OCI-LY1 (cell line): Measurements from ENCODE around the gene KMO.

Experiments used
- EZH2 ChIP-seq: fragments of 200-600 bp; sonication (generic), shearing (Covaris generic); IDR thresholded peaks from 2 replicates; pipeline ENCODE4 v1.8.0; 2017; ENCODE audit warnings: borderline replicate concordance, mixed run types, mild to moderate bottlenecking, antibody characterized with exemption, low read length, moderate library complexity, mixed read lengths
- TF ChIP-seq, protein P1 (sequence below): fragments of 200-600 bp; sonication (generic), shearing (Covaris generic); IDR thresholded peaks from 2 replicates; pipeline ENCODE4 v1.5.1; 2017; ENCODE audit warnings: mild to moderate bottlenecking, antibody characterized with exemption, low read length, moderate library complexity, mixed read lengths

DNA sequence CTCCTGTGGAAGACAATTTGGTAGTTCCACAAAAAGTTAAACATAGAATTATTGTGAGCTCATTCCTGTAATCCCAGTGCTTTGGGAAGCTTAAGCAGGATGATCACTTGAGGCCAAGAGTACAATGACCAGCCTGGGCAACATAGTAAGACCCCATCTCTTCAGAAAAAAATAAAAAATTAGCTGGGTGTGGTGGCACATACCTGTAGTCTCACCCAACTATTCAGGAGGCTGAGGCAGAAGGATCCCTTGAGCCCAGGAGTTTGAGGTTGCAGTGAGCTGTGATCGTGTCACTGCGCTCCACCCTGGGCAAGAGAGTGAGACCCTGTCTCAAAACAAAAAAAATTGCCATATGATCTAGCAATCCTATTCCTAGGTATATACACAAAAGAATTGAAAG lies 112.1 kb downstream of the KMO start:
- TF ChIP-seq, protein P1, sequence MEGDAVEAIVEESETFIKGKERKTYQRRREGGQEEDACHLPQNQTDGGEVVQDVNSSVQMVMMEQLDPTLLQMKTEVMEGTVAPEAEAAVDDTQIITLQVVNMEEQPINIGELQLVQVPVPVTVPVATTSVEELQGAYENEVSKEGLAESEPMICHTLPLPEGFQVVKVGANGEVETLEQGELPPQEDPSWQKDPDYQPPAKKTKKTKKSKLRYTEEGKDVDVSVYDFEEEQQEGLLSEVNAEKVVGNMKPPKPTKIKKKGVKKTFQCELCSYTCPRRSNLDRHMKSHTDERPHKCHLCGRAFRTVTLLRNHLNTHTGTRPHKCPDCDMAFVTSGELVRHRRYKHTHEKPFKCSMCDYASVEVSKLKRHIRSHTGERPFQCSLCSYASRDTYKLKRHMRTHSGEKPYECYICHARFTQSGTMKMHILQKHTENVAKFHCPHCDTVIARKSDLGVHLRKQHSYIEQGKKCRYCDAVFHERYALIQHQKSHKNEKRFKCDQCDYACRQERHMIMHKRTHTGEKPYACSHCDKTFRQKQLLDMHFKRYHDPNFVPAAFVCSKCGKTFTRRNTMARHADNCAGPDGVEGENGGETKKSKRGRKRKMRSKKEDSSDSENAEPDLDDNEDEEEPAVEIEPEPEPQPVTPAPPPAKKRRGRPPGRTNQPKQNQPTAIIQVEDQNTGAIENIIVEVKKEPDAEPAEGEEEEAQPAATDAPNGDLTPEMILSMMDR: no peak
- no peak for TF ChIP-seq EZH2
